Endothelial cell of umbilical vein (primary cell): ENCODE results near the gene HEATR5A. TPM values are rescaled to one million over a fixed set of nuclear protein-coding genes. Genes with fewer than 3 reads are reported as not detected.

Experiments used
- BruUV-seq: library from RNA; stranded (reverse); fragments of 400-500 nt; replicated peaks from 2 replicates; lab custom pipeline; 2021; lab: Mats Ljungman, UMichigan
- CTCF ChIA-PET: fragments of 300-600, 350-600 bp; sonication (Branson Sonifier 250); formaldehyde crosslinking; loops from one replicate; lab custom pipeline; 2021; ENCODE audit warnings: antibody characterized with exemption, inconsistent platforms; lab: Charles Lee
- POLR2A ChIA-PET: fragments of 300-600, 350-600 bp; sonication (Branson Sonifier 250); formaldehyde crosslinking; loops from one replicate; lab custom pipeline; 2021; ENCODE audit warnings: antibody characterized with exemption, inconsistent platforms; lab: Charles Lee
- DNase-seq: peaks from one replicate; pipeline ENCODE4 v3.0.0-alpha.2; 2011; ENCODE audit warnings: low read depth, low spot score
- FAIRE-seq: peaks from 2 replicates; lab custom pipeline; 2011; peaks lifted over from hg19 to GRCh38; lab: Jason Lieb, UNC
- H2AFZ ChIP-seq: 2 replicates; pipeline ENCODE4 v1.6.0; 2012; ENCODE audit warnings: low read depth, low read length, control low read depth, inconsistent platforms
- H3K27ac ChIP-seq: 2 replicates; pipeline ENCODE4 v1.5.1; 2011; ENCODE audit warnings: low read depth, mild to moderate bottlenecking, control low read depth, low read length, moderate library complexity; ENCODE audit not compliant: insufficient read depth
- H3K27me3 ChIP-seq, 2 experiments: 2 replicates each; pipeline versions ENCODE4 v1.6.0 to v1.6.1; 2011; ENCODE audit warnings: low read length in 2 of 2, mixed read lengths in 1 of 2; ENCODE audit not compliant: control insufficient read depth in 2 of 2, insufficient read depth in 2 of 2
- H3K36me3 ChIP-seq, 2 experiments: 2 replicates in 1 of 2; 3 replicates in 1 of 2; pipeline ENCODE4 v1.5.1; 2011; ENCODE audit warnings: low read length in 2 of 2, mild to moderate bottlenecking in 1 of 2, moderate library complexity in 1 of 2; ENCODE audit not compliant: control insufficient read depth in 2 of 2, insufficient read depth in 2 of 2; ENCODE audit errors: extremely low read depth in 1 of 2
- H3K4me1 ChIP-seq: 3 replicates; pipeline ENCODE4 v1.5.1; 2011; ENCODE audit warnings: mild to moderate bottlenecking, low read length; ENCODE audit not compliant: control insufficient read depth, insufficient read depth; ENCODE audit errors: extremely low read depth
- H3K4me2 ChIP-seq: 2 replicates; pipeline ENCODE4 v1.6.1; 2011; ENCODE audit warnings: low read length, control low read depth, mixed read lengths; ENCODE audit not compliant: insufficient read depth
- H3K4me3 ChIP-seq, 3 experiments: fragments of 200-600 bp in 1 of 3; sonication (generic), shearing (Covaris generic) in 1 of 3; replicated peaks in 1 of 3; 2 replicates each; pipeline ENCODE4 v1.5.1; 2011 to 2016; ENCODE audit warnings: control low read depth in 3 of 3, low read length in 3 of 3, mild to moderate bottlenecking in 2 of 3, inconsistent platforms in 1 of 3, low read depth in 1 of 3, moderate library complexity in 1 of 3; ENCODE audit not compliant: insufficient read depth in 1 of 3
- H3K79me2 ChIP-seq: 2 replicates; pipeline ENCODE4 v1.6.0; 2012; ENCODE audit warnings: low read length, inconsistent platforms; ENCODE audit not compliant: control insufficient read depth, insufficient read depth
- H3K9ac ChIP-seq: replicated peaks from 2 replicates; pipeline ENCODE3; 2011; ENCODE audit warnings: low read length, control low read depth; ENCODE audit not compliant: insufficient read depth; ENCODE audit errors: extremely low read depth
- H3K9me1 ChIP-seq: replicated peaks from 3 replicates; pipeline ENCODE4 v1.6.0; 2011; ENCODE audit warnings: mild to moderate bottlenecking, low read length; ENCODE audit not compliant: control insufficient read depth, insufficient read depth; ENCODE audit errors: extremely low read depth
- H3K9me3 ChIP-seq: replicated peaks from 2 replicates; pipeline ENCODE4 v1.5.1; 2012; ENCODE audit warnings: low read length, inconsistent platforms; ENCODE audit not compliant: control insufficient read depth, insufficient read depth
- H4K20me1 ChIP-seq: replicated peaks from 2 replicates; pipeline ENCODE3; 2011; ENCODE audit warnings: mild to moderate bottlenecking, low read length; ENCODE audit not compliant: control insufficient read depth, insufficient read depth; ENCODE audit errors: extremely low read depth
- CTCF ChIP-seq, 2 donors: IDR thresholded peaks; 1 replicate in 1 of 2; 2 replicates in 1 of 2; pipeline ENCODE4 v1.5.1; 2011; ENCODE audit warnings: low read length in 2 of 2, mild to moderate bottlenecking in 2 of 2, moderate library complexity in 2 of 2, control low read depth in 1 of 2, inconsistent platforms in 1 of 2, low read depth in 1 of 2; ENCODE audit not compliant: insufficient read depth in 1 of 2; ENCODE audit errors: extremely low read depth in 1 of 2
- EZH2 ChIP-seq: IDR thresholded peaks from 2 replicates; pipeline ENCODE4 v1.6.1; 2012; ENCODE audit warnings: borderline replicate concordance, low read depth, mild to moderate bottlenecking, moderate library complexity, low read length, inconsistent platforms; ENCODE audit not compliant: severe bottlenecking
- FOS ChIP-seq: IDR thresholded peaks from 2 replicates; pipeline ENCODE4 v1.6.1; 2011; ENCODE audit warnings: mild to moderate bottlenecking, low read length, moderate library complexity, borderline replicate concordance; ENCODE audit not compliant: insufficient read depth
- GATA2 ChIP-seq: IDR thresholded peaks from 2 replicates; pipeline ENCODE4 v1.7.0; 2011; ENCODE audit warnings: low read depth, mild to moderate bottlenecking, moderate library complexity, mixed read lengths, low read length; ENCODE audit not compliant: insufficient read length, insufficient read depth
- JUN ChIP-seq: IDR thresholded peaks from 2 replicates; pipeline ENCODE4 v1.6.1; 2011; ENCODE audit warnings: borderline replicate concordance, low read depth; ENCODE audit not compliant: insufficient read length, insufficient read depth
- MAX ChIP-seq: IDR thresholded peaks from 2 replicates; pipeline ENCODE4 v1.6.1; 2011; ENCODE audit not compliant: insufficient read depth, insufficient read length
- MYC ChIP-seq: IDR thresholded peaks from one replicate; pipeline ENCODE4 v1.6.1; 2011; ENCODE audit warnings: mild to moderate bottlenecking, low read depth, low read length
- POLR2A ChIP-seq: IDR thresholded peaks from 2 replicates; pipeline ENCODE4 v1.6.1; 2012; ENCODE audit warnings: low read depth, mild to moderate bottlenecking, control low read depth, low read length
- POLR2AphosphoS5 ChIP-seq: IDR thresholded peaks from 2 replicates; pipeline ENCODE4 v1.6.1; 2012; ENCODE audit warnings: low read depth, mild to moderate bottlenecking, control low read depth, low read length, moderate library complexity; ENCODE audit not compliant: insufficient read depth
- dilution Hi-C: fragments of 300-500 bp; cut with MboI; formaldehyde crosslinking; loops from one replicate; pipeline ENCODE4 v1.15.0; 2019; ENCODE audit warnings: low sequenced_read_pairs; ENCODE audit not compliant: extremely low pct_ligation_motif_present
- intact Hi-C: fragments of 100-400 bp; cut with micrococcal nuclease; formaldehyde crosslinking; loops from one replicate; pipeline ENCODE4 v1.10.0; 2022
- polyA plus RNA-seq, 4 experiments: library from polyadenylated mRNA; depleted of rRNA in 3 of 4; stranded (reverse) in 3 of 4; unstranded in 1 of 4; fragments of >200 nt; gene quantifications; 2 replicates each; pipeline versions ENCODE4 v1.2.1 to v1.2.3, GENCODE V29; 2011 to 2012; ENCODE audit warnings: missing spikeins in 1 of 4
- total RNA-seq: library from RNA; stranded (reverse); gene quantifications from 2 replicates; pipeline ENCODE4 v1.2.3, GENCODE V29; 2021

Gene HEATR5A
- total and polyA plus RNA-seq, 2 donors (not counting 3 experiments of a cell fraction or from before 2014, with no cell fraction given): 12.6 to 45.3 TPM

- Histone ChIP-seq H3K27ac (no peak overlapping the region), H3K4me3 (no peak overlapping the region), H3K4me2 (no peak overlapping the region), H3K36me3 (no peaks in the 10 kb centered on the region), H3K27me3 (no peaks in the 10 kb centered on the region), H3K79me2 (peaks cover 20% of the 10 kb centered on the region), H4K20me1 (no peaks in the 10 kb centered on the region), H2AFZ (no peak overlapping the region), H3K9me1 (no peaks in the 10 kb centered on the region), H3K9ac (no peak overlapping the region), H3K9me3 (no peaks in the 10 kb centered on the region), H3K4me1 (no peaks in the 10 kb centered on the region)
- dilution Hi-C loops (no loop called here), intact Hi-C loops (no loop called here)
- BruUV-seq: no TSS peak
- FAIRE-seq (no peak), DNase-seq (no peak)
- CTCF ChIA-PET: interaction anchor here (2.0 kb wide), 1 partner anchor 15 kb away, joined by 5 read pairs; the partner anchor contains the start of gene HEATR5A
- TF ChIP-seq GATA2 (no peak), MAX (no peak), CTCF (IDR thresholded peaks at IDR 0.05; ENCODE audit: extremely low read depth in 1 of 2, insufficient read depth in 1 of 2, low read depth in 1 of 2, low read length in 2 of 2) (no peak), POLR2A (no peak), EZH2 (no peak), JUN (no peak), FOS (no peak), MYC (no peak), POLR2AphosphoS5 (no peak)
- POLR2A ChIA-PET: no interaction called here
These were observed 14.6 kb downstream of the HEATR5A start for GRCh38 chr14:31405599-31406232.
